Brain pericyte (primary cell): ENCODE results near the gene PYGM.
"Not testable (repeated sequence)": the region's sequence is repeated elsewhere in the genome, so short reads cannot be mapped to it uniquely, and the experiment has no call there.

Experiments
- DNase-seq: peaks from one replicate; pipeline ENCODE4 v3.0.0-alpha.2; 2012; ENCODE audit warnings: low read depth, low spot score

Gene PYGM

GRCh38 chr11:64717268-64717578 is 42.6 kb downstream of the PYGM start:
- DNase-seq, result no peak

- no peak for DNase-seq
These were observed 43.1 kb downstream of the PYGM start for GRCh38 chr11:64716473-64717267.

- no peak for DNase-seq
These were observed 43.9 kb downstream of the PYGM start for GRCh38 chr11:64715756-64716472.

- DNase-seq, result no peak
These were observed 44.7 kb downstream of the PYGM start for GRCh38 chr11:64715110-64715509.

GRCh38 chr11:64714666-64715065 is 45.1 kb downstream of the PYGM start:
- DNase-seq, result no peak

GRCh38 chr11:64713781-64714363 is 45.9 kb downstream of the PYGM start:
- DNase-seq, result no peak

- no peak for DNase-seq
These were observed 46.6 kb downstream of the PYGM start for GRCh38 chr11:64713016-64713707.

GRCh38 chr11:64712430-64713015 is 47.3 kb downstream of the PYGM start:
- DNase-seq, result no peak

GRCh38 chr11:64711956-64712362 is 47.8 kb downstream of the PYGM start:
- no peak for DNase-seq

- DNase-seq, result no peak
These were observed 48.4 kb downstream of the PYGM start for GRCh38 chr11:64711138-64711955.

GRCh38 chr11:64710418-64711137 is 49.2 kb downstream of the PYGM start:
- DNase-seq, result no peak

GRCh38 chr11:64705501-64705900 is 54.3 kb downstream of the PYGM start:
- no peak for DNase-seq

GRCh38 chr11:64703048-64703447 is 56.7 kb downstream of the PYGM start:
- DNase-seq, result no peak

- DNase-seq, result not testable (repeated sequence)
These were observed 57.8 kb downstream of the PYGM start for GRCh38 chr11:64701956-64702355.

- DNase-seq, result no peak
These were observed 61.3 kb downstream of the PYGM start for GRCh38 chr11:64698427-64698826.

GRCh38 chr11:64697663-64698375 is 62.0 kb downstream of the PYGM start:
- DNase-seq, result no peak
